OCI-LY7 (cell line): ENCODE results near the gene OSBP2. TPM values are rescaled to one million over a fixed set of nuclear protein-coding genes. Genes with fewer than 3 reads are reported as not detected.

Source experiments
- BruUV-seq: library from RNA; stranded (reverse); fragments of 400-500 nt; replicated peaks from 2 replicates; lab custom pipeline; 2021; lab: Mats Ljungman, UMichigan
- CTCF ChIA-PET: fragments of 300-600 bp; sonication (Branson Sonifier 250); formaldehyde crosslinking; loops from one replicate; lab custom pipeline; 2022; ENCODE audit warnings: antibody characterized with exemption; ENCODE audit not compliant: unreplicated experiment; lab: Charles Lee
- POLR2A ChIA-PET: fragments of 300-600 bp; sonication (Branson Sonifier 250); formaldehyde crosslinking; loops from one replicate; lab custom pipeline; 2022; ENCODE audit warnings: antibody characterized with exemption; lab: Charles Lee
- DNase-seq: peaks from one replicate; pipeline ENCODE4 v3.0.0-alpha.2; 2015; ENCODE audit warnings: low spot score
- H2AFZ ChIP-seq: fragments of 200-600 bp; sonication (generic), shearing (Covaris generic); 2 replicates; pipeline ENCODE4 v1.6.1; 2014; ENCODE audit warnings: mild to moderate bottlenecking, antibody characterized with exemption, low read length, moderate library complexity
- H3K27ac ChIP-seq: fragments of 200-600 bp; sonication (generic); 2 replicates; pipeline ENCODE4 v1.5.1; 2014; ENCODE audit warnings: mixed run types, low read depth, mild to moderate bottlenecking, moderate library complexity, low read length, inconsistent platforms; ENCODE audit not compliant: poor library complexity, severe bottlenecking
- H3K36me3 ChIP-seq: fragments of 200-600 bp; sonication (generic); 2 replicates; pipeline ENCODE4 v1.6.1; 2014; ENCODE audit warnings: mild to moderate bottlenecking, antibody characterized with exemption, low read length, moderate library complexity, mixed read lengths; ENCODE audit not compliant: insufficient read depth
- H3K4me1 ChIP-seq: fragments of 200-600 bp; sonication (generic); 2 replicates; pipeline ENCODE4 v1.5.1; 2014; ENCODE audit warnings: mild to moderate bottlenecking, low read length; ENCODE audit not compliant: insufficient read depth, poor library complexity, severe bottlenecking
- H3K4me2 ChIP-seq: fragments of 200-600 bp; sonication (generic); 2 replicates; pipeline ENCODE4 v1.6.1; 2014; ENCODE audit warnings: mild to moderate bottlenecking, low read length
- H3K4me3 ChIP-seq: fragments of 200-600 bp; sonication (generic); 2 replicates; pipeline ENCODE4 v1.5.1; 2014; ENCODE audit warnings: mild to moderate bottlenecking, low read depth, low read length; ENCODE audit not compliant: poor library complexity, severe bottlenecking
- H3K79me2 ChIP-seq: fragments of 200-600 bp; sonication (generic); 2 replicates; pipeline ENCODE4 v1.6.1; 2016; ENCODE audit warnings: low read depth, mild to moderate bottlenecking, low read length, moderate library complexity, mixed read lengths; ENCODE audit not compliant: insufficient read depth
- H3K9me2 ChIP-seq: fragments of 200-600 bp; sonication (generic); 2 replicates; pipeline ENCODE4 v1.6.1; 2016; ENCODE audit warnings: mild to moderate bottlenecking, low read length, mixed read lengths; ENCODE audit not compliant: insufficient read depth
- H3K9me3 ChIP-seq: fragments of 200-600 bp; sonication (generic); 2 replicates; pipeline ENCODE4 v1.6.1; 2014; ENCODE audit warnings: mild to moderate bottlenecking, mixed run types, low read length, mixed read lengths
- H4K20me1 ChIP-seq: fragments of 200-600 bp; sonication (generic); 2 replicates; pipeline ENCODE4 v1.6.1; 2014; ENCODE audit warnings: mild to moderate bottlenecking, antibody characterized with exemption, low read length, moderate library complexity, mixed read lengths; ENCODE audit not compliant: insufficient read depth
- CTCF ChIP-seq: fragments of 200-600 bp; sonication (generic); conservative IDR thresholded peaks from 2 replicates; pipeline ENCODE4 v1.5.1; 2014; ENCODE audit warnings: mild to moderate bottlenecking, antibody characterized with exemption, low read length, moderate library complexity, mixed read lengths
- EZH2phosphoT487 ChIP-seq: fragments of 200-600 bp; sonication (generic); IDR thresholded peaks from 2 replicates; pipeline ENCODE4 v1.6.1; 2018; ENCODE audit warnings: low read depth, borderline replicate concordance, mild to moderate bottlenecking, mixed run types, antibody characterized with exemption, low read length, moderate library complexity, mixed read lengths
- intact Hi-C: fragments of 100-400 bp; cut with micrococcal nuclease; formaldehyde crosslinking; loops from one replicate; pipeline ENCODE4 v1.10.0; 2022; ENCODE audit not compliant: unreplicated experiment
- total RNA-seq, 2 experiments: library from RNA; depleted of rRNA in 1 of 2; stranded (reverse); fragments of >200 nt in 1 of 2; shearing (Covaris generic) in 1 of 2; gene quantifications; 2 replicates each; pipeline ENCODE4 v1.2.3, GENCODE V29; 2014 to 2022

The OSBP2 gene
- total RNA-seq, 2 experiments from 2014 or later: 0.19 to 0.34 TPM

DNA sequence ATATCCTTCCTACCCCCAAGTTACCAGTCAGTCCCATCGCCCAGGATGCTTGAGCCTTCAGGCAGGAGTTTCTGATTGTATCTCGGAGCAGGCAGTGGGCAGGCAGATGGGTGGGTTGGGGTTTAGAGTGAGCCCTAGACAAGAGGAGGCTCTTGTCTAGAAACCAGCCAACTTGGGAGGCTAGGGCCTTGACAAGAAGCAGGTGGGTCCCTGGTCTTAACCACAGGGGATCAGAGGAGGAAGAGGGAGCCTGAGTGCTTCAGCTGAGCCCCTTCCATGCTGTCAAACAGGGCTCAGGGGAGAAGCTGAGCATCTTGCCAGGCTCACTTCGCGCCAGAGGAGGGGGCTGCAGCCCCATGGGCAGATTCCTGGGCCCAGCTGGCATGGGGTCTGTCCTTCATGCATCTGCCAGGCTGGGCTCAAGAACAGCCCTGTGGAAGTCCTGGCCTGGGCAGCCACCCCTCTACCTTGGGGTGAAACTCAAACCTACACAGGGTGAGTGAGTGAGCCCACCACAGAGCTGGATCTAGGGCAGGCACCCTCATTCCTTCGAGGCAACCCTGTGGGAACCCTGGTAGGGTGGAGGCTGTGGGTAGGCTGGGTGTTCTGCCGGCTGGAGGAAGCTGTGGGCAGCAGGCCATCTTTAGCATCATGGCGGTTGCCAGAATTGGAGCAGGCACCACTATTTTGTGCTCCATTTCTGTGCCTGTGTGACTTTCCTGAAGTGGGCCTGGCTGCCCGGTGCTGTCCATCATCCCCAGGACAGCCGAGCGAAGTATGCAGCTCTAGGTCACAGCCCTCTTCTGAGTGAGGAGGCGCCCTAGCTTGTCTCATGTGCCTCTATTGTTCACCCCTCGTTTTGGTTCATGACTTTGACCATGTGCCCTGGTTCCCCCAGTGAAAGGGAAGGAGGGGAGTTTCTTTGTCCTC is 165.8 kb downstream of the OSBP2 start:
- H3K36me3 ChIP-seq: no peaks in the 10 kb centered on the region
- H2AFZ ChIP-seq: no peak overlapping the region
- H3K4me3 ChIP-seq: no peak overlapping the region
- intact Hi-C loops: no loop called here
- BruUV-seq: no TSS peak
- H3K4me1 ChIP-seq: no peaks in the 10 kb centered on the region
- ChIA-PET CTCF (interaction anchor here (0.6 kb wide), 2 partner anchors 29 to 153 kb away, joined by 3 read pairs; no protein-coding TSS in a partner anchor), POLR2A (interaction anchor here (0.5 kb wide), 1 partner anchor 362 kb away, joined by 5 read pairs; no protein-coding TSS in a partner anchor)
- DNase-seq: no peak
- no peaks in the 10 kb centered on the region for H3K79me2 ChIP-seq
- no peaks in the 10 kb centered on the region for H3K9me3 ChIP-seq
- TF ChIP-seq CTCF (no peak), EZH2phosphoT487 (no peak)
- no peaks in the 10 kb centered on the region for H3K9me2 ChIP-seq
- H3K4me2 ChIP-seq: no peak overlapping the region
- H3K27ac ChIP-seq: no peak overlapping the region
- no peaks in the 10 kb centered on the region for H4K20me1 ChIP-seq

DNA sequence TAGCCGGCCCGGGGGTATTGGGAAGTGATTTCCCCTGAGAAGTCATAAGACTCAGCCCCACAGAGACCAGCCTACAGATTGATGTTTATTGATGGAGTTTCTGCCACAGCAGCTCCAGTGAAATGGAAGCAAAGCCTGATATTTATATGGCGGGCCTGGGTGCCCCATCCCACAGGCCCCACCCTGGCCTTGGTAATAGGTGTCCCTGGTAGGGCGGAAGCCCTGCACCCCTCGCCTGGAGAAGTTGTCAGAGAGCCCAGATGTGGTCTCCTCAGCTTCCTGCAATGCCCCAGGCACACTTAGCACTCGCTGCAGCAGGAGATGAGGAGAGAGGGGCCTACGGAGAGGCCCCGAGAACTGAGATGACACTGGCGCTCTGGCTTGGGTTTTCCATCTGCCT is 166.5 kb downstream of the OSBP2 start:
- intact Hi-C loops: no loop called here
- BruUV-seq: no TSS peak
- CTCF ChIA-PET: no interaction called here

More for the DNA sequence above, 166.5 kb downstream of the OSBP2 start:
- TF ChIP-seq CTCF (no peak), EZH2phosphoT487 (no peak)
- no peak for DNase-seq
- no peak overlapping the region for H3K4me2 ChIP-seq
- no peaks in the 10 kb centered on the region for H3K9me2 ChIP-seq
- H3K27ac ChIP-seq: no peak overlapping the region
- no peaks in the 10 kb centered on the region for H3K4me1 ChIP-seq
- no peak overlapping the region for H2AFZ ChIP-seq
- H3K9me3 ChIP-seq: no peaks in the 10 kb centered on the region
- H3K36me3 ChIP-seq: no peaks in the 10 kb centered on the region
- no peak overlapping the region for H3K4me3 ChIP-seq
- no peaks in the 10 kb centered on the region for H4K20me1 ChIP-seq
- POLR2A ChIA-PET: interaction anchor here (0.5 kb wide), 1 partner anchor 363 kb away, joined by 5 read pairs; no protein-coding TSS in a partner anchor
- H3K79me2 ChIP-seq: no peaks in the 10 kb centered on the region
